Choroid plexus epithelial cell (primary cell): ENCODE results near the gene TSPEAR.

ENCODE experiments used
- DNase-seq: peaks from one replicate; pipeline ENCODE4 v3.0.0-alpha.2; 2010; ENCODE audit warnings: low read depth
- H3K4me3 ChIP-seq: 2 replicates; pipeline ENCODE4 v1.5.1; 2011; ENCODE audit warnings: low read depth, mild to moderate bottlenecking, control low read depth, low read length, moderate library complexity
- CTCF ChIP-seq: conservative IDR thresholded peaks from 2 replicates; pipeline ENCODE4 v1.5.1; 2011; ENCODE audit warnings: low read depth, mild to moderate bottlenecking, control low read depth, inconsistent platforms, low read length, moderate library complexity

Gene TSPEAR

GRCh38 chr21:44533121-44533890 is 178.1 kb downstream of the TSPEAR start:
- no peak for DNase-seq
- no peak overlapping the region for H3K4me3 ChIP-seq
- no peak for TF ChIP-seq CTCF

- no peak overlapping the region for H3K4me3 ChIP-seq
- TF ChIP-seq CTCF, result no peak
- no peak for DNase-seq
These were observed 178.7 kb downstream of the TSPEAR start for GRCh38 chr21:44532712-44533111.

GRCh38 chr21:44531606-44532564 is 179.5 kb downstream of the TSPEAR start:
- DNase-seq, result no peak
- TF ChIP-seq CTCF, result no peak
- H3K4me3 ChIP-seq, result no peak overlapping the region

- H3K4me3 ChIP-seq, result no peak overlapping the region
- no peak for DNase-seq
- no peak for TF ChIP-seq CTCF
These were observed 180.3 kb downstream of the TSPEAR start for GRCh38 chr21:44530903-44531605.

GRCh38 chr21:44530221-44530902 is 181.0 kb downstream of the TSPEAR start:
- DNase-seq, result no peak
- H3K4me3 ChIP-seq, result no peak overlapping the region
- no peak for TF ChIP-seq CTCF

- H3K4me3 ChIP-seq, result no peak overlapping the region
- no peak for TF ChIP-seq CTCF
- no peak for DNase-seq
These were observed 181.8 kb downstream of the TSPEAR start for GRCh38 chr21:44529503-44530125.
